Psoas muscle (tissue), 8 donors: ENCODE measurements around the gene TMEM101. TPM values are rescaled to one million over a fixed set of nuclear protein-coding genes. Genes with fewer than 3 reads are reported as not detected.

Source experiments
- ATAC-seq, 4 donors: fragments of 200-7000 bp; cut with Tn5 transposase; one replicate each; pipeline ENCODE4 v1.9.1; 2020; ENCODE audit warnings: moderate library complexity in 3 of 4, mild to moderate bottlenecking in 2 of 4
- DNase-seq, 2 donors: peaks; one replicate each; pipeline ENCODE4 v3.0.0-alpha.2; 2020
- H3K27ac ChIP-seq: fragments of 200-600 bp; one replicate; pipeline ENCODE4 v1.8.0; 2022
- H3K27me3 ChIP-seq, 3 donors: fragments of 200-600 bp in 1 of 3; one replicate each; pipeline versions ENCODE4 v1.6.1 to v1.8.0; 2013 to 2022; ENCODE audit warnings: low read length in 2 of 3, mild to moderate bottlenecking in 2 of 3, moderate library complexity in 1 of 3; ENCODE audit not compliant: insufficient read depth in 3 of 3
- H3K36me3 ChIP-seq, 2 donors: fragments of 200-600 bp in 1 of 2; one replicate each; pipeline versions ENCODE4 v1.6.1 to v1.8.0; 2013 to 2022; ENCODE audit warnings: low read depth in 1 of 2, mild to moderate bottlenecking in 1 of 2, moderate library complexity in 1 of 2; ENCODE audit not compliant: insufficient read depth in 1 of 2
- H3K4me1 ChIP-seq: fragments of 200-600 bp; one replicate; pipeline ENCODE4 v1.8.0; 2022
- H3K4me3 ChIP-seq: fragments of 200-600 bp; one replicate; pipeline ENCODE4 v1.8.0; 2022; ENCODE audit warnings: mild to moderate bottlenecking
- H3K9me3 ChIP-seq: fragments of 200-600 bp; one replicate; pipeline ENCODE4 v1.8.0; 2022
- CTCF ChIP-seq: fragments of 200-600 bp; IDR thresholded peaks from one replicate; pipeline ENCODE4 v1.8.0; 2022; ENCODE audit warnings: antibody characterized with exemption
- WGBS, 3 donors: extraction: QIAGEN DNeasy Blood & Tissue Kit; methylation state at CpG; one replicate each; pipeline versions ENCODE4 v1.1.6 to v1.1.7; 2013; 5-methylcytosine and 5-hydroxymethylcytosine counted together
- intact Hi-C, 2 donors: fragments of 100-400 bp; cut with DNase I; formaldehyde crosslinking; loops; one replicate each; pipeline versions ENCODE4 v1.11.0 to v1.14.2; 2022
- polyA plus RNA-seq, 3 donors: library from polyadenylated mRNA; stranded (reverse); fragments of 200-250 nt; gene quantifications; one replicate each; pipeline ENCODE4 v1.2.3, GENCODE V29; 2013
- total RNA-seq, 4 donors: library from RNA; stranded (reverse); fragmentation: NEBNext Ultra II Directional in 2 of 4; extraction: Animal tissue kit (Norgen Biotek cat#: 25700) in 2 of 4; gene quantifications; one replicate each; pipeline versions ENCODE4 v1.2.1 to v1.2.4, GENCODE V29; 2021 to 2023
- donor health status: healthy with polysubstance abuse.
- donor health status: DM: no; HTN: no; CAD: no; lungs with moderate emphysema.
- donor health status: Bipolar disorder and iron deficiency.
- donor health status: healthy.
- donor health status: DM: yes; HTN: yes; CAD: no.
- donor health status: DM: no; HTN: no; CAD: no.
- donor health status: DM: no; HTN: no; CAD: no.
- donor health status: DM: yes; HTN: yes; CAD: no.

Gene TMEM101
- total and polyA plus RNA-seq, 7 donors = 13.2 to 52.6 (median 22.2) TPM

- Histone ChIP-seq H3K27me3 (peaks cover 0 to 52% (median 7%) of the 10 kb centered on the region in 3 donors), H3K4me1 (no peaks in the 10 kb centered on the region), H3K9me3 (no peaks in the 10 kb centered on the region), H3K36me3 (no peaks in the 10 kb centered on the region), H3K27ac (no peak overlapping the region), H3K4me3 (no peak overlapping the region)
- DNase-seq (no peak), ATAC-seq (no peak)
- 87 to 88% (median 87%) methylated on average over 4 of the region's 4 CpGs for WGBS, 3 donors
- no peak for TF ChIP-seq CTCF
- intact Hi-C loops = no loop called here
These were observed 35.1 kb downstream of the TMEM101 start for GRCh38 chr17:43979671-43980070.

GRCh38 chr17:43979011-43979410, 35.8 kb downstream of the TMEM101 start:
- no peak overlapping the region for H3K4me3 ChIP-seq
- intact Hi-C loops = no loop called here
- ATAC-seq = no peak
- 54 to 59% (median 57%) methylated on average over 7 of the region's 7 CpGs for whole genome bisulfite sequencing, 3 donors
- no peaks in the 10 kb centered on the region for H3K9me3 ChIP-seq
- no peaks in the 10 kb centered on the region for H3K4me1 ChIP-seq
- no peak for DNase-seq
- peaks cover 0 to 53% (median 7%) of the 10 kb centered on the region in 3 donors for H3K27me3 ChIP-seq
- H3K27ac ChIP-seq = no peak overlapping the region
- no peak for TF ChIP-seq CTCF
- no peaks in the 10 kb centered on the region for H3K36me3 ChIP-seq

GRCh38 chr17:43978078-43978477, 36.7 kb downstream of the TMEM101 start:
- no peaks in the 10 kb centered on the region for H3K9me3 ChIP-seq
- no peaks in the 10 kb centered on the region for H3K36me3 ChIP-seq
- no peak overlapping the region for H3K27ac ChIP-seq
- 60 to 82% (median 77%) methylated on average over 2 of the region's 2 CpGs for WGBS, 3 donors
- no peak for ATAC-seq
- DNase-seq = no peak
- intact Hi-C loops = no loop called here
- H3K4me3 ChIP-seq = no peak overlapping the region
- no peaks in the 10 kb centered on the region for H3K4me1 ChIP-seq
- no peak for TF ChIP-seq CTCF
- H3K27me3 ChIP-seq = peaks cover 0 to 43% (median 4%) of the 10 kb centered on the region in 3 donors

- no peak for TF ChIP-seq CTCF
- 78 to 83% (median 79%) methylated on average over 6 to 9 of the region's 9 CpGs for WGBS, 3 donors
- H3K36me3 ChIP-seq = no peaks in the 10 kb centered on the region
- peaks cover 0 to 36% (median 2%) of the 10 kb centered on the region in 3 donors for H3K27me3 ChIP-seq
- no peak overlapping the region for H3K27ac ChIP-seq
- no peaks in the 10 kb centered on the region for H3K9me3 ChIP-seq
- no peak for DNase-seq
- no peak overlapping the region for H3K4me3 ChIP-seq
- no peaks in the 10 kb centered on the region for H3K4me1 ChIP-seq
- no peak for ATAC-seq
- intact Hi-C loops = no loop called here
These were observed 37.6 kb downstream of the TMEM101 start for GRCh38 chr17:43976963-43977837.
